Breast epithelium (tissue), 4 donors: Measurements from ENCODE around the gene AGBL3. TPM values are rescaled to one million over a fixed set of nuclear protein-coding genes. Genes with fewer than 3 reads are reported as not detected.
A peak's percentile ranks its signal among the peaks of the same experiment; 100 is the strongest.

ENCODE experiments used
- DNase-seq, 2 donors: peaks; one replicate each; pipeline ENCODE4 v3.0.0-alpha.2; 2019; ENCODE audit warnings: low spot score in 2 of 2
- H3K27ac ChIP-seq, 2 donors: fragments of 200-600 bp; sonication (generic) in 1 of 2; one replicate each; pipeline ENCODE4 v1.5.1; 2016 to 2019; ENCODE audit warnings: mild to moderate bottlenecking in 1 of 2
- H3K27me3 ChIP-seq, 2 donors: fragments of 200-600 bp; sonication (generic) in 1 of 2; one replicate each; pipeline versions ENCODE4 v1.5.1 to v1.6.0; 2017 to 2019; ENCODE audit warnings: control low read depth in 1 of 2, mild to moderate bottlenecking in 1 of 2
- H3K36me3 ChIP-seq: fragments of 200-600 bp; one replicate; pipeline ENCODE4 v1.5.1; 2019
- H3K4me1 ChIP-seq, 2 donors: fragments of 200-600 bp; sonication (generic); one replicate each; pipeline ENCODE4 v1.5.1; 2016 to 2019; ENCODE audit warnings: control low read depth in 1 of 2
- H3K4me3 ChIP-seq, 3 donors: fragments of 200-600 bp; sonication (generic); 1 replicate in 2 of 3; 2 replicates in 1 of 3; pipeline ENCODE4 v1.5.1; 2016 to 2019; ENCODE audit warnings: mild to moderate bottlenecking in 3 of 3, moderate library complexity in 2 of 3
- H3K9me3 ChIP-seq, 2 donors: fragments of 200-600 bp; sonication (generic) in 1 of 2; one replicate each; pipeline ENCODE4 v1.5.1; 2016 to 2019; ENCODE audit warnings: control low read depth in 1 of 2
- CTCF ChIP-seq, 3 donors: fragments of 450-650 bp; IDR thresholded peaks; one replicate each; pipeline ENCODE4 v1.5.1; 2016 to 2017; ENCODE audit warnings: antibody characterized with exemption in 3 of 3, mild to moderate bottlenecking in 3 of 3, moderate library complexity in 3 of 3
- POLR2A ChIP-seq: fragments of 450-650 bp; IDR thresholded peaks from one replicate; pipeline ENCODE4 v1.6.1; 2016; ENCODE audit warnings: antibody characterized with exemption, mild to moderate bottlenecking, moderate library complexity
- POLR2AphosphoS5 ChIP-seq, 3 donors: sonication (generic); formaldehyde crosslinking; IDR thresholded peaks; one replicate each; pipeline ENCODE4 v1.6.1; 2017; ENCODE audit warnings: antibody characterized with exemption in 3 of 3
- intact Hi-C: fragments of 100-400 bp; cut with DNase I; formaldehyde crosslinking; loops from one replicate; pipeline ENCODE4 v1.15.1; 2023; ENCODE audit warnings: low total_unique reads
- total RNA-seq, 3 donors: library from RNA; depleted of rRNA; stranded (reverse); fragments of >200 nt; gene quantifications; one replicate each; pipeline ENCODE4 v1.1.0, GENCODE V29; 2016

AGBL3 gene
- total RNA-seq, 3 donors from 2014 or later, result 2.2 to 5.1 (median 4.3) TPM

GRCh38 chr7:135161669-135162068, 175.4 kb downstream of the AGBL3 start:
- Histone ChIP-seq H3K27me3 (no peaks in the 10 kb centered on the region), H3K4me1 (no peaks in the 10 kb centered on the region), H3K9me3 (peaks cover under 1 to 1% of the 10 kb centered on the region in 2 donors), H3K36me3 (peaks cover 10% of the 10 kb centered on the region), H3K27ac (peak overlapping the region; percentile 54 to 68), H3K4me3 (no peak overlapping the region)
- DNase-seq, result no peak
- intact Hi-C loops, result no loop called here
- TF ChIP-seq POLR2A (no peak), POLR2AphosphoS5 (IDR thresholded peaks at IDR 0.05) (no peak), CTCF (IDR thresholded peaks at IDR 0.05) (no peak)

DNA sequence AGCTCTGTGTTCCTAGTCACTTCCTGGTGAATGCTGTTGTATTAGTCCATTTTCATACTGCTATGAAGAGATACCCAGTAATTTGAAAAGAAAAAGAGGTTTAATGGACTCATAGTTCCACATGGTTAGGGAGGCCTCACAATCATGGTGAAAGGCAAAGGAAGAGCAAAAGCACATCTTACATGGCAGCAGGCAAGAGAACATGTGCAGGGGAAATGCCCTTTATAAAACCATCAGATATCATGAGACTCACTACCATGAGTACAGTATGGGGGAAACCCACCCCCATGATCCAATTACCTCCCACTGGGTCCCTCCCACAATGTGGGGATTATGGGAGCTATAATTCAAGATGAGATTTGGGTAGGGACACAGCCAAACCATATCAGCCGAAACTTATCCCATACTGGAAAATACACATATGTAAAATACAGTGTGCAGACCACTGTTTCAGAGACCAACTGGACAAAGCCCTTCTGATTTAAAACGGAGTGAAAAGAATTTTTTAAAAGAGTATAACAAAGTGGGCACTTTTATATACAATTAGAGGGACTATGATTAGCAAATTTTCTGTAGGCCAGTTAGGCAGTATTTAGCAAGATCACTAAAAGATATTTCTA, 176.2 kb downstream of the AGBL3 start:
- H3K27me3 ChIP-seq, result no peaks in the 10 kb centered on the region
- no peaks in the 10 kb centered on the region for H3K4me1 ChIP-seq
- H3K36me3 ChIP-seq, result peaks cover 11% of the 10 kb centered on the region
- TF ChIP-seq CTCF (IDR thresholded peaks at IDR 0.05) (no peak), POLR2A (no peak), POLR2AphosphoS5 (IDR thresholded peaks at IDR 0.05) (no peak)
- H3K27ac ChIP-seq, result peak overlapping the region in 1 of 2 donors; percentile 68
- intact Hi-C loops, result no loop called here
- no peaks in the 10 kb centered on the region for H3K9me3 ChIP-seq
- DNase-seq, result no peak
- no peak overlapping the region for H3K4me3 ChIP-seq

DNA sequence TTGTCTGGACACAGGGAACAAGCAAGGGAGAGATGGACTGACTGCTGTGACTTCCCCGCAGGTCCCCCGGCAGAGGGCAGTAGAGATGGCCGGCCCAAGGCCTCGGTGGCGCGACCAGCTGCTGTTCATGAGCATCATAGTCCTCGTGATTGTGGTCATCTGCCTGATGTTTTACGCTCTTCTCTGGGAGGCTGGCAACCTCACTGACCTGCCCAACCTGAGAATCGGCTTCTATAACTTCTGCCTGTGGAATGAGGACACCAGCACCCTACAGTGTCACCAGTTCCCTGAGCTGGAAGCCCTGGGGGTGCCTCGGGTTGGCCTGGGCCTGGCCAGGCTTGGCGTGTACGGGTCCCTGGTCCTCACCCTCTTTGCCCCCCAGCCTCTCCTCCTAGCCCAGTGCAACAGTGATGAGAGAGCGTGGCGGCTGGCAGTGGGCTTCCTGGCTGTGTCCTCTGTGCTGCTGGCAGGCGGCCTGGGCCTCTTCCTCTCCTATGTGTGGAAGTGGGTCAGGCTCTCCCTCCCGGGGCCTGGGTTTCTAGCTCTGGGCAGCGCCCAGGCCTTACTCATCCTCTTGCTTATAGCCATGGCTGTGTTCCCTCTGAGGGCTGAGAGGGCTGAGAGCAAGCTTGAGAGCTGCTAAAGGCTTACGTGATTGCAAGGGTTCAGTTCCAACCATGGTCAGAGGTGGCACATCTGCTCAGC, 178.2 kb downstream of the AGBL3 start:
- no peak for DNase-seq
- Histone ChIP-seq H3K36me3 (peaks cover 11% of the 10 kb centered on the region), H3K4me3 (no peak overlapping the region), H3K4me1 (peaks cover 0 to 13% of the 10 kb centered on the region in 2 donors), H3K27me3 (no peaks in the 10 kb centered on the region), H3K9me3 (no peaks in the 10 kb centered on the region), H3K27ac (peak overlapping the region; percentile 94 to 98)
- intact Hi-C loops, result no loop called here
- no peak for TF ChIP-seq POLR2A
- TF ChIP-seq CTCF (IDR thresholded peaks at IDR 0.05), result no peak
- TF ChIP-seq POLR2AphosphoS5 (IDR thresholded peaks at IDR 0.05), result no peak

- Histone ChIP-seq H3K36me3 (peaks cover 11% of the 10 kb centered on the region), H3K4me1 (peaks cover 0 to 15% of the 10 kb centered on the region in 2 donors), H3K4me3 (no peak overlapping the region), H3K9me3 (no peaks in the 10 kb centered on the region), H3K27ac (peak overlapping the region; percentile 94 to 98), H3K27me3 (no peaks in the 10 kb centered on the region)
- no peak for TF ChIP-seq CTCF (IDR thresholded peaks at IDR 0.05)
- intact Hi-C loops, result no loop called here
- no peak for DNase-seq
Measured at GRCh38 chr7:135165862-135166261, 179.6 kb downstream of the AGBL3 start.

GRCh38 chr7:135166338-135166990, 180.2 kb downstream of the AGBL3 start:
- no peak for TF ChIP-seq POLR2AphosphoS5 (IDR thresholded peaks at IDR 0.05)
- Histone ChIP-seq H3K27ac (peak overlapping the region; percentile 94 to 98), H3K4me1 (peaks cover 0 to 15% of the 10 kb centered on the region in 2 donors), H3K4me3 (peak overlapping the region in 1 of 3 donors; percentile 5), H3K27me3 (no peaks in the 10 kb centered on the region), H3K9me3 (no peaks in the 10 kb centered on the region), H3K36me3 (peaks cover 11% of the 10 kb centered on the region)
- DNase-seq, result no peak
- intact Hi-C loops, result no loop called here
